HG03095 (cell line): ENCODE results near the gene ATP6V1G1.
"Not testable (repeated sequence)": the region's sequence is repeated elsewhere in the genome, so short reads cannot be mapped to it uniquely, and the experiment has no call there.

Source experiments
- ATAC-seq: cut with Tn5 transposase; IDR thresholded peaks from one replicate; pipeline ENCODE4 v1.9.1; 2021; ENCODE audit warnings: moderate library complexity; ENCODE audit not compliant: unreplicated experiment

The ATP6V1G1 gene

DNA sequence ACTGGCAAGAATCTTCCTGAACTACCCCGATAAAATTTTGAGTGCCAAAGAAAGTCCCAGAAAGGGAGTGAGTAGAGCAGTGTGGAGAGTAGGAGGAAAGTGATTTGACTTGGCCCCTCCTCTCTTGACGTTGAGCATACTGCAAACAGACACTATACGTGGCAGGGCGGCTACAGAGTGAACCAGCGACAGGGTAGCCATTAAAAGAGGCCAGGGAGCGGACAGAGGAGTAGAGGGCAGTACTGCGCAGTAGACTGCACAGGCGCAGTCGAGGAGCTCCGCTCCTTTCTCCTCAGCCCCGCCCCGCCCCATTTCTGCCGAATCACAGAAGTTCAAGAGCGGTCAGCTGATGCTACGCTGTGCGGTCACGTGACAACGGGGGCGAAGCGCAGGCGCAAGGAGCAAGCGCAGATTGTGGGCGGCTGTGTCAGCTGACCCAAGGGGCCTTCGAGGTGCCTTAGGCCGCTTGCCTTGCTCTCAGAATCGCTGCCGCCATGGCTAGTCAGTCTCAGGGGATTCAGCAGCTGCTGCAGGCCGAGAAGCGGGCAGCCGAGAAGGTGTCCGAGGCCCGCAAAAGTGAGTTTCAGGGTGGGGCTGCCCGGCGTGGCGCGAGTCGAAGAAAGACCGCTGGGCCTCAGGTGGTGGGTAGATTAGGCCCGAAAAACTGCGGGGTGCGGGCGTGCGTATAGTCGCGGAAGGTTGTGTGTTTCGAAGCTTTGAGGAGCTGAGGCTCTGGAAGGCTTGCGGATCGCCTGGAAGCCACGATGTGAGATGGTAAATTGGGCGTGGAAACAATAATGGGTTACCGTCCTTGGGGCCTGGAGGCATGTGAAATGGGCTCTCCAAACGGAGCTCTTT lies at the start of gene ATP6V1G1:
Gene ATP6V1G1, plus strand, starts transcription at position 425 of the 858 bp plus-strand sequence. Its CDS starts 70 bp downstream, at position 495.
- ATAC-seq: peak; percentile 96

DNA sequence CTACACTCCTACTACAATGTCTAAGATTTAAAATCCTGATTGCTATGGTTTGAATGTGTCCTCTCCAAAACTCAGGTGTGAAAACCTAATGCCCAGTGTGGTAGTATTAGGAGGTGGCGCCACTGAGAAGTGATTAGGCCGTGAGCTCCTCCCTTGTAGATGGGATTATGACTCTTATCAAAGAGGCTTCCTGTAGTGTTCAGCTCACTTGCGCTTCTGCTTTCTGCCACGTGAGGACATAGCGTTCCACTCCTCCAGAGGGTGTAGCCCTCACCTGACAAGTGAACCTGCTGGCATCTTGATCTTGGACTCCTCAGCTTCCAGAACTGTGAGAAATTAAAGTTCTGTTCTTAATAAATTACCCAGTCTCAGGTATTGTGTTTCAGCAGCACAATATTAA lies 49.3 kb upstream of the ATP6V1G1 start:
- ATAC-seq: no peak

- no peak for ATAC-seq
Measured at GRCh38 chr9:114539701-114540380, 47.7 kb upstream of the ATP6V1G1 start.

- ATAC-seq: no peak
Measured at GRCh38 chr9:114545055-114545454, 42.5 kb upstream of the ATP6V1G1 start.

DNA sequence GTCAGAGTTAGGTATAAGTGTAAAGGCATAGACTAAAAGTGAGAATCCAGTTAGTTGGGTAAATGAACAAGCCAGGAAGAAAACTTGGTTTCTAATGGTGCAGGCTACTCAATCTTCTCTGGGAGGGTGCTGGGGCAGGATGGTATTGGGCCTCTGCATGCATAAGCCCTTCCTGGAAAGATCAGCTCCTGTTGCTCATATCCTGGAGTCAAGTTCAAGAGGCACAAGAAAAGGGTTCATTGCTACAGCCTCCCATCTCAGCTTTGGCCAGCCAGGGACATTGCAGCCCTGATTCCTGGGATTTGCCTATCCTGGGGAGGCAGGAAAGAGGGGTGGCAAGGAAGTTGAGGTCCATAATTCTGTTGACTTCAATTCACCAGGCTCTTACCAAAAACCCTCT lies 40.7 kb upstream of the ATP6V1G1 start:
- no peak for ATAC-seq

DNA sequence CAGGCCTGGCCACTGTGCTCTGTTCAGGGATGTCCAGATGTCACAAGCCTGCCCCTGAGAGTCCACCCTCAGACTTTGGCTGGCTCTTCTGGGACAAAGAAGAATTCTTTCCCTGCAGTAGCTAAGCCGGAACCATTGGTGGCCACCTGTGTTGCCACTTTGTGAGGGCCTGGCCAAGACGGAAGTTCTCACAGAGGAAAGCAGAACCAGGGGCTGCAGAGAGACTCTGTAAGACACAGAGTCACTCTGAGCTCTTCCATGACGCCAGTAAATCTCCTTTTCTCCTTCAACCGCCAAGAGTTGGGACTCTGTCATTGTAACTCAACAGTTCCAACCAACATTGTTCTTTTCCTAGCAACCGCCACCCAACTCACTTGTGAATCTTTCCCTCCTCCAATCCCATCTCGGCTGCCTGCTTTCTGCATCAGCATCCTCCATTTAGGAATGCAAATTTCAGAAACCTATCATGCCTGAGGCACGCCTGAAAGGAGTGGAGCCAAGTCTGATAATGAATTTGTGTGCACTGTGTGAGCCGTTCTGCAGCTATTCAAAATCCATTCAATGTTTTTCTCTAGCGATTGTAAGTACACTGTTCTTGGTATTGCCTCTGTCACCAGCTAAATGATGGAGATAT lies 37.8 kb upstream of the ATP6V1G1 start:
- ATAC-seq: no peak

GRCh38 chr9:114551750-114552685 lies 35.6 kb upstream of the ATP6V1G1 start:
- ATAC-seq: no peak

- no peak for ATAC-seq
Measured at GRCh38 chr9:114552706-114553105, 34.9 kb upstream of the ATP6V1G1 start.

DNA sequence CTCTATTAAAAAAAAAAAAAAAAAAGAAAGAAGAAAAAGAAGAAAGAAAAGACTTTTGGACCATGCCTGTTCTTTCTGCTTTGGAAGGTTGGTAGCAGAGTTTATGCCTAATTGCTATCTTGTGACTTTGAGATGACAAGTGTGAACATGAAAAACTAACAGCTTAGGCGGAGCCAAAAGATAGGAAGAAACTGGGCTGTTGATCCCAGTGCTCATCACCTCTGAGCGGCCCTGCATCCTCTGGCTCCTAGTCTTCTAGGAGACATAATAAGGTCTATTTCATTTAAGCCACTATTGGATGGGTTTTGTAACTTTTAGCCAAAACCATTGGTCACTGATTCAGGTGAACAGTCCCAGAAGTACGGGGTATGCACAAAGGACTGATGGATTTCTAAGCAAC lies 34.4 kb upstream of the ATP6V1G1 start:
- no peak for ATAC-seq

DNA sequence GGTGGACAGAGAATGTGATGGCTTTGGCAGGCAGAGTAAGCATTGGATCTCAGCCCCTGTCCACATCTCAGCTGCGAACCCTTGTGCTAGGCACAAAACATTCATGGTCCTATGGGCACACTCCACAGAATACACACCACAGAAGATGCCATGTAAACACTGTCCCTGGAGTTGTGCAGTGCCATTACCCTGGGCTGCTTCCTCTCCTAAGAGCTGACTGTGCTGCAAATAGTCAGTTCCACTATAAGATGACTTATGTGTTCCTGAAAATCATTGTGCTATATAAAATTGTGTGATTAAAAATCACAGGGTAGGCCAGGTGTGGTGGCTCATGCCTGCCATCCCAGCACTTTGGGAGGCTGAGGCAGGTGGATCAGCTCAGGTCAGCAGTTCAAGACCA lies 31.9 kb upstream of the ATP6V1G1 start:
- ATAC-seq: no peak

DNA sequence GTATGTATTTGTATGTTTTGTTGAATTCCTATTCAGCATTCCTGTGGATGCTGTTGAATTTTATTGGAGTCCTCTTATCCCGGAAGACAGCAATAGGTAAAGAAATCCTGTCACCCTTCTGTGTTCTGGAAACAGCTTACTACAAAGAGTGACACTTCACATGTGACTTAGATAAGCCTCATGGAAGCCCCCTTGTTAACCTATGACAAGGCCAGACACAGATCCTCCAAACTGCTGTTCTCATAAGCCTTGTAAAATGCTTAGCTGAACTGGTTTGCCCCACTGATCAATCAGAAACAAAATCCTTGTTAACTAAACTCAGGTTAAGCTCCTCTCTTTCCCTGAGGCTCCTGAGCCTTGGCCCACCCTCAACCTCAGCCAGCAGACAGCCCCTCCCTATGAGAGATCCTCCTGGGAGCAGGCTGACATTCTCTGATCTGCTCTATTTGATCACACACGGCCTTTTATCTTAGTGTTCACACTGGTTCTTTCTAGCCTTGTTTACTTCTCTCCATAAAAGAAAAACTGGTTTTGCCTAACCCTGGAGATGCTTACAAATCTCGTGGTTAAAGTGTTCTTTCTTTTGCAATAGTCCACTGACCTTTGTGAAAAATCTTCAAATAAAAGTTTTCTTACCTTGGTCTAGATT lies 29.4 kb upstream of the ATP6V1G1 start:
- ATAC-seq: no peak

DNA sequence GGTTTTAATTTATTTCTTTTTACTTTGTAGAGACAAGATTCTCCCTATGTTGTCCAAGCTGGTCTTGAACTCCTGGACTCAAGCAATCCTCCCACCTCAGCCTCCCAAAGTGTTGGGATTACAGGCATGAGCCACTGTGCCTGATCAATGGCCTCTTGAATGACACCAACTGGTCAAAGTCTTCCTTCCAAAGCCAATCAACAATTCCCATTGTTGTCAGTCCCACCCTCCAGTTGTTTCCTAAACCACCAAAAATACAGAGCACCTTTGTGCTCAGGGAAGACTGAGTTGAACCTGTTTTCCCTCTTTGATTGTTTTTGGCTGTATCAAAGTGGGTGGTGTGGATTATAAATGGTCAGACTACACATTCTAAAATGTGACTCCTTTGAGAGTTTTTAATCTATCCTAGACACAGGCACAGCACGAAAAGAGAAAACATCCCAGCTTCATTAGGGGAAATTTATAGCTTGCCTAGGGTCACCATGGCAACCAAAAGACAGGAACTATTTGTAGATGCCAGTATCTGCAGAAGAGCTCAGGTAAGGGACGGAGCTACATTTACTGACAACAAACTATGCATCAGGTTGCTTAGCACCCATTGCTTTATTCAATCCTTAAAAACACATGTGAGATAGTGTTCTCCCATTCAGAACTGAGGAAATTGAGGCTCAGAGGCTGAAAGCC lies 27.6 kb upstream of the ATP6V1G1 start:
- no peak for ATAC-seq

DNA sequence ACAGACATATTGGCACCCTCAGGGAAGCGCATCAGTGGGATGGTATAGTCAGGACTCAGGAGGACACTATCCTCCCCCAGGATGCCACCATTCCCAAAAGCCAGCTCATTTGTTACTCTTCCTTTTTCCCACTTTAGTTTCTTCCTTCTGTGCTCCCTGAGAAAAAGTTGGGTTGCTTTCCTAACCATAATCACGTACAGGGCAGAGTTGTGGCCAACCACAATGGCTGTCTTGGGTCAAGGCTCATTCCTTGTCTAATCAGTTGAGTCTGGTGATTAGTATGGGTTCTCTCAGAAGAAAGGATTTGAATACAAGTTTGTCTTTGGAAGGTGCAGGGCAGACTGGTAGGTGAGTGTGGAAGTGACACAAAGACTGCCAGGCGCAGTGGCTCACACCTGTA lies 26.6 kb upstream of the ATP6V1G1 start:
- ATAC-seq: no peak

DNA sequence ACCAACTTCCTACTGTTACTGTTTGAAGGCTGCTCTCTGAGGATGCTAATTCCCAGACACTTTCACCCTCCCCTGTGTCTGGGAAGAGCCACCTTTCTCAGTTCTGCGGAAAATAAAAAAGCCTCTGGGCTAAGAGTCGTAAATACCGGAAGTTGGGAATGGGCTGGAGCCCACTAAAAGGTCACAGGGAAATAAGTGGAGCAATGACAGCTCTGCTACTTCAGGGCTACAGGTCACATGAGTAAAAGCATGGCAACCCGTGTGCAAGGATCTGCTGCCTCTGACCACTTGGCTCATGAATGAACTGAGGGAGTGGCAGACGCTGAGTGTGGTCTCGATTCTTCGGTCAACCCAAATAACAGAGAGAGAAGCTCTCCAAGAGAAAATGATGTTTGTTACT lies 25.8 kb upstream of the ATP6V1G1 start:
- no peak for ATAC-seq

DNA sequence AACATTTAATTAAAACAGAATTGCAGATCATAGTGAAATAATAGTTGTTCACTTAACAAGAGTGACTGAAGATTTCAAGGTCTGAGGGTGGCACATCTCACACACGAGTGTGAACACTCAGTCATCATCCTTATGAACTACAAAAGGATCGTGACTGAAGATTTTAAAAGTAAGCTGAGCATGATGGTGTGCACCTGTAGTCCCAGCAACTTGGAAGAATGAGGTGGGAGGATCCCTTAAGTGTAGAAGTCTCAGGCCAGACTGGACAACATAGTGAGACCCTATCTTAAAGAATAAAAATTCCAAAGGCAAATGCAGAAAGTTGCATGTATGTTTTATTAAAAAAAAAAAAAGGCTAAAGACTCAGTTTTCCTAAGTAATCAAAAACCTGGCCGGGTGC lies 22.4 kb upstream of the ATP6V1G1 start:
- ATAC-seq: no peak

DNA sequence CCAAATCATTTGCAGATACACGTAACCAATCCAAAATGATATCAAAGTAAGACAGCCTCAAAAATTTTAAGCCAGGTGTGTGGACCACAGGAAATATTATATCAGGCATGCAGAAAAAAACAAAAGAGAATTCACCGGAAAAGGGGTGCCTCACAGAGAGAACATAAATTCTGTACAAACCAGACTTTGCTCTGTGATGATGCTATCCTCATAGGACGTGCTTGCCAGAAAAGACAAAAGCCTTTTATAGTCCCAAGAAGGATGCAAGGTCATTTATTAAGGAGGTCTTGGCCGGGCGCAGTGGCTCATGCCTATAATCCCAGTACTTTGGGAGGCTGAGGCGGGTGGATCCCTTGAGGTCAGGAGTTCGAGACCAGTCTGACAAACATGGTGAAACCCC lies 16.8 kb upstream of the ATP6V1G1 start:
- no peak for ATAC-seq

DNA sequence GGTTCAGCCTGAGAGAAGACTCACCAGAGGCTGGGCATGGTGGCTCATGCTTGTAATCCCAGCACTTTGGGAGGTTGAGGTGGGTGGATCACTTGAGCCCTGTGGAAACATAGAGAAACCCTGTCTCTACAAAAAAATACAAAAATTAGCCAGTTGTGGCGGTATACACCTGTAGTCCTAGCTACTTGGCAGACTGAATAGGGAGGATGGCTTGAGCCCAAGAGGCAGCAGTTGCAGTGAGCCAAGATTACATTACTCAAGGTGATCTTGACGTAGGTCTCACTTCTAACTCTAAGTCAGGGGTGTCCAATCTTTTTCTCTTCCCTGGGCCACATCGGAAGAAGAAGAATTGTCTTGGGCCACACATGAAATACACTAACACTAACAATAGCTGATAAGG lies 16.2 kb upstream of the ATP6V1G1 start:
- ATAC-seq: no peak

DNA sequence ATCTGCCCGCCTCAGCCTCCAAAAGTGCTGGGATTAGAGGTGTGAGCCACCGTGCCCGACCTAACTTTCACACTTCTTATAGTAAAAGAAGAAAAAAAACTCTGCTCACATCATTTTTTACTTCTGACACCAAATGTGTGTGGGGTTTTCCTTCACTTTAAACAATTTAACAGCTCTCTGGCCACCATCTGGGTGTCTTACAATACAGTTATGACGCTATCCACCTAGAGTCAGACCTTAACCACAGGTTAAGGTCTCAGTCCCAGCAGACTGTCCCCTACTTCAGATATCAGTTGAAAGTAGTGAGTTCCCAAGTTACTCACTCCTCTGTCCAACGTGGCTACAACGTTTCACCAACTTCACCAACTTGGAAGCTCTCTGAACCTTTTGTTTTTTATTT lies 15.4 kb upstream of the ATP6V1G1 start:
- no peak for ATAC-seq

- no peak for ATAC-seq
Measured at GRCh38 chr9:114574438-114574837, 13.1 kb upstream of the ATP6V1G1 start.

- ATAC-seq: not testable (repeated sequence)
Measured at GRCh38 chr9:114576779-114577178, 10.8 kb upstream of the ATP6V1G1 start.
